ENCODE results near the gene ANKRD10. TPM values are rescaled to one million over a fixed set of nuclear protein-coding genes. Genes with fewer than 3 reads are reported as not detected.

ANKRD10 gene
- total RNA-seq, 1 experiment from 2014 or later, result 159 TPM

DNA sequence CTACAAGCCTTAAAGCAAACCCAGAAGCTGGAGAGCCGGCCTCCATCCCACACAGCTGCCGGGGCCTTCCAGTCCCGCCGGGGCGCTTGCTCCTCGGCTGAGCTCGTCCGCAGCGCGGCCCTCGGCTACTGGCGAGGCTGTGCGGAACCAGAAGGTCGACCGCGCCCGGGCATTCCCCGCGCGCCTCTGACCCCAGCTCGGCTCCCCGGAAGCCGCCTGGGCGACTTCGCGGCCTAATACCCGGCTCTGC, 863 bp downstream of the ANKRD10 start:
- no peak for DNase-seq
- H2BK5ac ChIP-seq (ENCODE audit: insufficient read length, low read length), result no peak overlapping the region
- H4K5ac ChIP-seq (ENCODE audit: insufficient read length, low read depth, low read length), result no peak overlapping the region
- Mint-ChIP-seq H3K4me3 (peak overlapping the region; percentile 88 to 93), H3K27me3 (ENCODE audit: low read depth) (no peaks in the 10 kb centered on the region), H3K4me1 (peaks cover 45 to 51% of the 10 kb centered on the region in 2 experiments), H3K27ac (peak overlapping the region in 1 of 3 experiments; percentile 86; a peak in 2 of 7 replicates), H3K9me3 (no peaks in the 10 kb centered on the region), H3K36me3 (ENCODE audit: insufficient read depth in 1 of 3, low read depth in 3 of 3) (peaks cover 20 to 27% (median 21%) of the 10 kb centered on the region in 3 experiments)
- no peak overlapping the region for H3K23ac ChIP-seq (ENCODE audit: insufficient read length, low read depth, low read length)
- no peak overlapping the region for H2AK5ac ChIP-seq (ENCODE audit: insufficient read length, low read length)
- H3K27me3 ChIP-seq (ENCODE audit: insufficient read depth, low read length), result no peaks in the 10 kb centered on the region
- peak overlapping the region; percentile 72 for H3K18ac ChIP-seq (ENCODE audit: insufficient read length, low read depth, low read length)
- H3K9ac ChIP-seq (ENCODE audit: extremely low read depth, insufficient read length, low read length), result peak overlapping the region; percentile 100
- TF ChIP-seq, protein P1, sequence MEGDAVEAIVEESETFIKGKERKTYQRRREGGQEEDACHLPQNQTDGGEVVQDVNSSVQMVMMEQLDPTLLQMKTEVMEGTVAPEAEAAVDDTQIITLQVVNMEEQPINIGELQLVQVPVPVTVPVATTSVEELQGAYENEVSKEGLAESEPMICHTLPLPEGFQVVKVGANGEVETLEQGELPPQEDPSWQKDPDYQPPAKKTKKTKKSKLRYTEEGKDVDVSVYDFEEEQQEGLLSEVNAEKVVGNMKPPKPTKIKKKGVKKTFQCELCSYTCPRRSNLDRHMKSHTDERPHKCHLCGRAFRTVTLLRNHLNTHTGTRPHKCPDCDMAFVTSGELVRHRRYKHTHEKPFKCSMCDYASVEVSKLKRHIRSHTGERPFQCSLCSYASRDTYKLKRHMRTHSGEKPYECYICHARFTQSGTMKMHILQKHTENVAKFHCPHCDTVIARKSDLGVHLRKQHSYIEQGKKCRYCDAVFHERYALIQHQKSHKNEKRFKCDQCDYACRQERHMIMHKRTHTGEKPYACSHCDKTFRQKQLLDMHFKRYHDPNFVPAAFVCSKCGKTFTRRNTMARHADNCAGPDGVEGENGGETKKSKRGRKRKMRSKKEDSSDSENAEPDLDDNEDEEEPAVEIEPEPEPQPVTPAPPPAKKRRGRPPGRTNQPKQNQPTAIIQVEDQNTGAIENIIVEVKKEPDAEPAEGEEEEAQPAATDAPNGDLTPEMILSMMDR (conservative IDR thresholded peaks at IDR 0.05), result no peak
- H2BK15ac ChIP-seq (ENCODE audit: low read depth, low read length), result no peak overlapping the region
- no peak overlapping the region for H2BK120ac ChIP-seq (ENCODE audit: low read depth, low read length, poor library complexity, severe bottlenecking)
- H2BK20ac ChIP-seq (ENCODE audit: low read depth, low read length, poor library complexity, severe bottlenecking), result no peak overlapping the region
- H3K23me2 ChIP-seq (ENCODE audit: insufficient read length, low read depth, low read length, poor library complexity, severe bottlenecking), result peaks cover 16% of the 10 kb centered on the region
- no CpG with 5 or more reads among the region's 27 CpGs for WGBS (ENCODE audit: extremely low coverage, insufficient read length, low lambda C conversion rate)
- H3K4me2 ChIP-seq (ENCODE audit: insufficient read depth, insufficient read length, low read length), result peak overlapping the region; percentile 98
- no peaks in the 10 kb centered on the region for H4K20me1 ChIP-seq (ENCODE audit: control insufficient read depth, insufficient read depth, insufficient read length)
- H4K91ac ChIP-seq (ENCODE audit: insufficient read length, low read depth, low read length), result no peak overlapping the region
- H2AFZ ChIP-seq (ENCODE audit: low read length), result no peak overlapping the region
- peaks cover 48% of the 10 kb centered on the region for H3K79me2 ChIP-seq (ENCODE audit: insufficient read depth, low read length)
- H4K8ac ChIP-seq (replicated peaks; ENCODE audit: insufficient read length, low read depth, low read length), result no peak overlapping the region
- no peak overlapping the region for H2BK12ac ChIP-seq (ENCODE audit: insufficient read length, low read depth, low read length)
- H3K56ac ChIP-seq (ENCODE audit: insufficient read length, low read depth, low read length), result no peak overlapping the region
- no peaks in the 10 kb centered on the region for H3K9me3 ChIP-seq (ENCODE audit: control insufficient read depth, low read depth, low read length)
- no peaks in the 10 kb centered on the region for H3K79me1 ChIP-seq (ENCODE audit: insufficient read depth, low read depth, low read length, poor library complexity, severe bottlenecking)
- no peak overlapping the region for H3K4ac ChIP-seq (ENCODE audit: low read depth, low read length)
- peak overlapping the region; percentile 100 for H3K14ac ChIP-seq (ENCODE audit: insufficient read depth, low read length)
- no peak overlapping the region for H3T11ph ChIP-seq (ENCODE audit: low read length)
- H3K4me1 ChIP-seq (ENCODE audit: insufficient read depth, low read length), result peaks cover 9% of the 10 kb centered on the region
- H3K27ac ChIP-seq (ENCODE audit: insufficient read length, low read depth, low read length), result no peak overlapping the region
